ENCODE measurements around the gene CDC42BPB.

DNA sequence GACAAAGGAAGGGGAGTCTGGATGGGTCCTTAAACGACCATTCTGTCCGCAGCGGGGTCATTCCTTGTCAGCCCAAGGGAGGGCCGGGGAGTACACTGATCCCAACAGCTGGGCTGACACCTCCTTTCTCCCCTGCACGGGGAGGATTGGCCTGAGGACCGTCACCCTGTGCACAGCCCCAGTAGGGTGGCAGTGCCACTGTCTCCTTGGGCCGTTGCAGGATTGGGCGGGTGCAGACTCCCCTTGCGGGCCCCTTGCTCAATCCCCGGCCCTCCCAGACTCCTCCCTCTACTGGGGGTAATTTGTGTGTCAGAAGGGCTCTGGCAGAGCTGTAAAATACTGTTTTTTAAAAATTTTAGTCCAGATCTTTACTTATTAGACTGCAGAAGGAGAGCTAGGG, 147.4 kb downstream of the CDC42BPB start:
- no peak for TF ChIP-seq POLR2A (IDR thresholded peaks at IDR 0.05)
- TF ChIP-seq, protein P1, sequence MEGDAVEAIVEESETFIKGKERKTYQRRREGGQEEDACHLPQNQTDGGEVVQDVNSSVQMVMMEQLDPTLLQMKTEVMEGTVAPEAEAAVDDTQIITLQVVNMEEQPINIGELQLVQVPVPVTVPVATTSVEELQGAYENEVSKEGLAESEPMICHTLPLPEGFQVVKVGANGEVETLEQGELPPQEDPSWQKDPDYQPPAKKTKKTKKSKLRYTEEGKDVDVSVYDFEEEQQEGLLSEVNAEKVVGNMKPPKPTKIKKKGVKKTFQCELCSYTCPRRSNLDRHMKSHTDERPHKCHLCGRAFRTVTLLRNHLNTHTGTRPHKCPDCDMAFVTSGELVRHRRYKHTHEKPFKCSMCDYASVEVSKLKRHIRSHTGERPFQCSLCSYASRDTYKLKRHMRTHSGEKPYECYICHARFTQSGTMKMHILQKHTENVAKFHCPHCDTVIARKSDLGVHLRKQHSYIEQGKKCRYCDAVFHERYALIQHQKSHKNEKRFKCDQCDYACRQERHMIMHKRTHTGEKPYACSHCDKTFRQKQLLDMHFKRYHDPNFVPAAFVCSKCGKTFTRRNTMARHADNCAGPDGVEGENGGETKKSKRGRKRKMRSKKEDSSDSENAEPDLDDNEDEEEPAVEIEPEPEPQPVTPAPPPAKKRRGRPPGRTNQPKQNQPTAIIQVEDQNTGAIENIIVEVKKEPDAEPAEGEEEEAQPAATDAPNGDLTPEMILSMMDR (IDR thresholded peaks at IDR 0.05) = no peak

Measured in vagina (tissue), 2 donors.